Activated CD8-positive, alpha-beta memory T cell treated with anti-CD3 and anti-CD28 coated beads, Interleukin-2, amount 50 U/mL, for 48 hours (primary cell): Measurements from ENCODE around the gene RALGPS1.
A peak's percentile ranks its signal among the peaks of the same experiment; 100 is the strongest.

Source experiments
- DNase-seq: peaks from one replicate; pipeline ENCODE4 v3.0.0-alpha.2; 2020

The RALGPS1 gene

DNA sequence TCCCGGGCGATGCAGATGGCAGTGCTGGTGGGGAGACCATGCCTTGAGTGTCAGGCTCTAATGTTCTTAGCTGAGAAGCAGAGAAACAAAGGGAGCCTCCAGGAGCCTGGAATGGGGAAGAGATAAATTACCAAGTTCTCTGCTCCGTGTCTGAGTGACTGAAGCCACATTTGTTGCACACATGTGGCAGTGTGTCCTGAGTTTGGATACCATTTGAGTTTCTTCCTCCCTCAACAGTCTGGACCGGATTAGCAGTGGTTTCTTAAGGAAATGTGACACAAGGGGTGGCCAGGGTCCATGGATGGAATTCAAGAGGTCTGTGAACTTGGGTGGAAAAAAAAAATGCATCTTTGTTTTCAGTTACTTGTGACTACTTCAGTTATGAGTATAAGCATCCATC lies 299.3 kb downstream of the RALGPS1 start:
- DNase-seq = no peak

- peak; percentile 76 for DNase-seq
Observed at GRCh38 chr9:127214421-127215267, 300.1 kb downstream of the RALGPS1 start.

DNA sequence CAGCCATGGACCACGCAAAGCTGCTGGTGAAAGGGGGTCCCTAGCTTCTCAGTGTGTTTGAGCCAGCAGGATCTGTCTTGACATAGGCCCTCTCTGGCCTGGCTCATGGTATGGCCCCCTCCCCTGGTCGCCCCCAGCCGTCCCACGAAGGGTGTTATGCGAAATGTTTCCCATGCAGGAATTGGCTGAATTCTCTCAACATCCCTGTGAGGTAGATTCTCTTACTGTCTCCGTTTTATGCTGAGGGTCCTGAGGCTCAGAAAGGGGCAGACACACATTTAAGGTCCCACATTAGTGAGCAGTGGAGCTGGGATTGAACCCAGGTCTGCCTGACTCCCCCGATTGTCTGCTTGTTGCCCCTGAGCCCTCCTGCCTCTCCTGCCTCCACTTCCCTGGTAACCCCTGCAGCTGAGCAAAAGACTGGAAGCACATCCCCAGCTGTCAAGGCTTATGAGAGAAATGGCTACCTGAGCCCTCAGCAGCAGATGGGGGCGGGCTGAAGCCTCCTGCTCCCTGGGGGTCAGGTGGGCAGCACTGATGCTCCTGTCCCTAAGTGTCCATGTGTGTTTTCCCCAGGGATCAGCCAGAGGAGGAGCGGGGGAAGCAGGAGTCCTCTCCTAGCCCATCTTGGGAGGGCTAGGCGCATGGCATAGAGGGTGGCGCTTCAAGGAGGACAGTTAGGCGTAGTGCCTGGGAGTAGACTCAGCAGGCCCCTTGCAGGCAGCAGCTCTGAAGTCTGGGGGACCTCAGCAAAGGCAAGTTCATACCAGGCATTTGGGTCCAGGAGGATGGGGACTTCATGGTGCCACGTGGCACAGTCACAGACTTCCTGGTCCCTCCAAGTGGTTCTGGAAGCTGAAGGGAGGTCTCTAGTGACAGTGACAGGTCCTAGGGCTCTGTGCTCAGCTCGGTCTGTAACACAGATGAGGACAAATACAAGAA lies 301.0 kb downstream of the RALGPS1 start:
- DNase-seq = no peak

DNA sequence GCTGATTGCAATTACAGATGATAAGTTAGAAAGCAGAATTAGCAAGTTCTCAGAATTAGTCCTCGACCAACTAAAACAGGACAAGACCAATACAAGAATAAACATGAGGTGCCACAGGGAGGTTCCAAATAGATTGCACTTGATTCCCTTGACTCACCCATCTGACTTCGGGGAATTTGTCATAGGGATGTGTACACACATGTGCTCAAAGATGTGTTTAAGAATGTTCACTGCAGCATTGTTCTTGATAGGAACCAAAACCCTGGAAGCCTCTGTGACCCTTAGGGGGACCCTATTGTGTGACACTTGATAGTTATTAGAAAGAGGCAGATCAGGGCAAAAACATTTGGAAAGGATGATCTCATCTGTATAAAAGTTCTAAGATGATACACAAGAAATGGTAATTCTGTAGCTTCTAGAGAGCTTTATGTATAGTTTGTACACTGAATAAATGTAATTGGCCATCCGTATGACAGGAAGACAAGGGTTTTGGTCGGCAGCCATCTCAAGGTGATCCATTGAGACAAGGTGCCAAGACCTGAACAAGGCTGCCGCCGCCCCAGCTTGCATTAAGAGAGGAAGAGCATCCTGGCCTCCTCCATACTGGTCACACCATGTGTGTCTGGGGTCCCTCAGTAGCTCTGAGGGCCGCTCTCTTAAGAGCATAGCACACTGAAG lies 301.8 kb downstream of the RALGPS1 start:
- no peak for DNase-seq

GRCh38 chr9:127216888-127217217 lies 302.3 kb downstream of the RALGPS1 start:
- no peak for DNase-seq

GRCh38 chr9:127218818-127219217 lies 304.2 kb downstream of the RALGPS1 start:
- no peak for DNase-seq

DNA sequence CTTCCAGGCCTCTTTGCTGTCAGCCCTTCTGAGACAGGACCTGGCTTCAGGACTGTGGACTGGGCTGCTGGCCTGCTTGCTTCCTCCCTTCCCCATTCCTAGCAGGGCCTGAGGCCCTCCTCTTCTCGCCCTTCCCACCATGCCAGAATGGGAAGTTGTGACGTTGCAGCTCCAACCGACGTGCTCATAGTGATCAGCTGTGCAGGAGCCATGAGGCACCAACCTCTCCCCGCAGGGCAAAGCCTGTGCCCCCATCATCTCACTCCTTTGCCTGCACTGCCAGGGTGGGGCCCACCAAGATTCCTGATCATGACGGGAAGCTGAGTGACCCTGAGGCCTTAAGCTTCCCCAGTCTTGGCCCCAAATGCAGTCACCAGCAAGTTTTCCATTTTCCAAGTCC lies 304.9 kb downstream of the RALGPS1 start:
- DNase-seq = no peak

DNA sequence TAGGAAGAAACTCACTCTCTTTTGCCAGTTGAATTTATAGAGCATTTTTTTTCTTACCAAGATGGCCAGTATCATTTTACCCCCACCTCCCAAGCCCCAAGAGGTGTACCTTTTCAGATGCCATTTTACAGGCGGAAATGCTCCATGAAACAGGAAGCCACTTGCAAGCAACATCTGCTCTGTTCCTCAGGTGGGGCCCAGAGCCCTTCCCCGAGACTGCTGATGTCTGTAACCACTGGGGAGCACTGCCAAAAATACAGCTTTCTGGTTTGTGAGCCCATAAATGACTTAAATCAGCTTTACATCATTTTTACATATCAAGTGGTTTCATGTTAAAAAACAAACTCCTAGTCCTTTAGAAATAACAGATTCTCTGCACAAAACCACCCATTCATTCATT lies 307.1 kb downstream of the RALGPS1 start:
- no peak for DNase-seq

DNA sequence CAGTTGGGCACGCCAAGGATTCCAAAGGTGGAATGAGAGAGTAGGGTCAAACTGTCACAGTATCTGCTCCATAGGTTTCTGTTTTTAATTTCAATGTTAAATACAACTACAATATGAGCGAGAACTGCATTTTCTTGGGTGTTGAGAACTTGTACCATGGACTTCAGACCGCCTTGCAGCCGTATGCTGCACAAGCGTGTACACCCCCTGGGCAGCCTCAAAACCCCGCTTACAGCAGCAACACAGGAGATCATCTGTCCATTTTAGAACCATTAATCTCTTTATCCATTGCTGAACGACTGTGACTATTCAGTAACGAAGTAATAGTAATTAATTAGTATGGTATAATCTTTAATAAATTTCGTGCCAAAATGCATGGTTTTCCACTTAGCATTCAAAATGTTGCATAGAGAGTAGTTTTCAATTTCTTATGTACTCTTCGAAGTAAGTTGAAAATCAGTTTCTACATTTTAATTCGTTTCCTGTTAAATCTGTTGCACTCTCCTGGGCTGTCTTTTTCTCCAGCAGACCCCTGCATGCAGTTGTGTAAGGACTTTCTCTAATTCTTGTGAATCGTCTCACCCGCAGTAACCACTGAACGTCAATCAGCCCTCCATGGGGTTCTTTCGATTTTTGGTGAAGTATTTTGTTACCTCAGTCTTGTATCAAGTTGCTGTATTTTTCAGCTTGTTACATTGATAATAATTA lies 308.0 kb downstream of the RALGPS1 start:
- DNase-seq = no peak

- no peak for DNase-seq
Observed at GRCh38 chr9:127223266-127223665, 308.7 kb downstream of the RALGPS1 start.

DNA sequence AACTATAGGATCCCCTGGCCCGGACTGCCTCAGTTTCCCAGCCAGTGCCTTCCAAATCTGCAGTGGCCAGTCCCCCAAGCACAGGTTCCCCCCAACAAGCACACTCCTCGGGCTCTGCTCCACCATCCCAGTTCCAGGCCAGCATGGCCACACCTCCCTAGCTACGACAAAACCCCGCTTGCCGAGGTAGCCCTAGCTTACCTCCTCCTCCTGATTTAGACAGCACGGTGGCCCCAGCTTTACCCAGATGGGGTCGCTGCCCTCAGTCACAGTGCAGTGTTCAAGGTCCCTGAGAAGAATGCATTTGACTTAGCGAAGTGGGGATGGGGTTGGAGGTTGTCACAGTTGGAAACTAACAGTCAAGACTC lies 309.2 kb downstream of the RALGPS1 start:
- no peak for DNase-seq

GRCh38 chr9:127224178-127224882 lies 309.7 kb downstream of the RALGPS1 start:
- DNase-seq = peak; percentile 94

DNA sequence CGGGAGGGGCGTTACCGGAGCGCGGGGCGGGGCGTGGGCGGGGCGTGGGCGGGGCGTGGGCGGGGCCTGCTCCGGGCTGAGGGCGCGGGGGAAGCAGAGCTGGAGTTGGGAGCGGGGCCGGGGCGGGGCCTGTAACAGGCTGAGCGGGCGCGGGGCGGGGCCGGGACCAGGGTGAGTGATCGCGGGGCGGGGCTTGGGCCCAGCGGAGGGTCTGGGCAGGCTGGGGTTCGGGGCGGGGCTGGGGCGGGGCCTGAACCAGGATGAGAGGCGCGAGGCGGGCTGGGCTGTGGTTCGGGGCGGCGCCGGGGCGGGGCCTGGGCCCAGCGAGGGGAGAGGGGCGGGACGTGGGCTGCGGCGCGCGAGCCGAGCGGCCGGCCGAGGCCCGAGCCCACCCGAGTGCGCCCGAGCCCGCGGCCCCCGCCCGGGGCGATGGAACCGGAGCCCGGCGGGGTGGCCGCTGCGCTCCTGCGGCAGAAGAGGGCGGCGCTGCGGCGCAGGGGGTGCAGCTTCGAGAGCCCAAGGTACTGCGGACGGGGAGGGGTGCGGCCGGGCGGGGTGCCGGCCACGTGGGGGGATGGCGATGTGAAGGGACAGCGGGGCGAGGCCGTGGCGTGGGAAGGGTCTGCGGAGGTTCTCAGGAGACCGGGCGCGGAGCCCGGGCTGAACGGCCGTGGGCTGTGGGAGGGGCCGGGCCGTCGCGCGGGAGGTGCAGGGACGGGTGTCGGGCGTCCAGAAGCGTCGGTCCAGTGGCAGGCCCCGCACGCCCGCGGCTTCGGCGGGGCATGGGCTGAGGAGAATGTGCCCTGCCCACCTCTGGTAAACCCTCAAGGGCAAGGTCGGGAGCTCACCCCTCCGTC lies 310.5 kb downstream of the RALGPS1 start:
- peak; percentile 96 for DNase-seq

GRCh38 chr9:127225801-127226625 lies 311.4 kb downstream of the RALGPS1 start:
- no peak for DNase-seq

DNA sequence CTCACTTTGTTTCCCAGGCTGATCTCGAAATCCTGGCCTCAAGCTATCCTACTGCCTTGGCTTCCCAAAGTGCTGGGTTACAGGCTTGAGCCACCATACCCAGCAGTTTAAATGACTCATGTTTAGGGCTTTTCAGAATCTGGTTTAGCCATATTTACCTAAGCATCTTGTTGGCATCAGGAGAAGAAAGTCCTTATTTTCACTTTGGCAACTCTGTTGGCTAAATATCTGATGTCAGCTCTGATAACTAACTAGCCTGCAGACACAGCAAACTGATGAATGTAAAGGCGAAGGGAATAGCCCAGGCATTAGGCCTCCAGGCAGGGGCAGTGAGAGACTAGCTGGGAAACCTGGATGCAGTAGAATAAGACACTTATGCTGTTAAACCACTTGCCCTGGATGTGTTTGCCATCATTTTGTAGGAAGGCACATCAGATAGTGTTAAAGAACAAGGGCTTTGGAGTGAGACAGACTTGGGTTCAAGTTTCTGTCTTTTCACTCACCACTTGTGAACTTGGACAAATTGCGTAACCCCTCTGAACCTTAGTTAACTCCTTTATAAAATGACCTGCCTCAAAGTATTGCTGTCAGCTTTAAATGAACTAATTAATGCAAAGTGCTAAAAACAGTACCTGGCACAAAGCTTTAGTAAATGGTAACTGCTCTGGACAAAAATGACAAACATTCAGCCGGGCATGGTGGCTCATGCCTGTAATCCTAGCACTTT lies 315.3 kb downstream of the RALGPS1 start:
- DNase-seq = no peak

- DNase-seq = no peak
Observed at GRCh38 chr9:127231666-127232065, 317.1 kb downstream of the RALGPS1 start.

GRCh38 chr9:127232833-127233549 lies 318.4 kb downstream of the RALGPS1 start:
- no peak for DNase-seq

- no peak for DNase-seq
Observed at GRCh38 chr9:127233550-127233949, 319.0 kb downstream of the RALGPS1 start.

- no peak for DNase-seq
Observed at GRCh38 chr9:127233989-127234388, 319.4 kb downstream of the RALGPS1 start.
